OCI-LY1 (cell line): ENCODE measurements around the gene ABCG2.
"Not testable (repeated sequence)": the region's sequence is repeated elsewhere in the genome, so short reads cannot be mapped to it uniquely, and the experiment has no call there.

Experiments
- H2AFZ ChIP-seq: fragments of 200-600 bp; sonication (generic), shearing (Covaris generic); 2 replicates; pipeline ENCODE4 v1.6.0; 2014; ENCODE audit warnings: antibody characterized with exemption, mild to moderate bottlenecking, low read length
- H3F3A ChIP-seq: fragments of 200-600 bp; sonication (generic), shearing (Covaris generic); 2 replicates; pipeline ENCODE4 v1.6.0; 2014; ENCODE audit warnings: mild to moderate bottlenecking, antibody characterized with exemption, low read length, moderate library complexity; ENCODE audit not compliant: insufficient read depth
- H3K27ac ChIP-seq: fragments of 200-600 bp; sonication (generic); 2 replicates; pipeline ENCODE4 v1.5.1; 2014; ENCODE audit warnings: low read length, mixed run types, mild to moderate bottlenecking, low read depth; ENCODE audit not compliant: poor library complexity, severe bottlenecking
- H3K27me3 ChIP-seq: fragments of 200-600 bp; sonication (generic); 2 replicates; pipeline ENCODE4 v1.6.0; 2014; ENCODE audit warnings: antibody characterized with exemption, mild to moderate bottlenecking, low read length, moderate library complexity; ENCODE audit not compliant: insufficient read depth
- H3K36me3 ChIP-seq: fragments of 200-600 bp; sonication (generic); 2 replicates; pipeline ENCODE4 v1.6.1; 2014; ENCODE audit warnings: mild to moderate bottlenecking, antibody characterized with exemption, low read length, moderate library complexity, mixed read lengths; ENCODE audit not compliant: insufficient read depth
- H3K4me1 ChIP-seq: fragments of 200-600 bp; sonication (generic); 2 replicates; pipeline ENCODE4 v1.5.1; 2014; ENCODE audit warnings: mild to moderate bottlenecking, low read length, moderate library complexity; ENCODE audit not compliant: insufficient read depth, severe bottlenecking
- H3K4me2 ChIP-seq: fragments of 200-600 bp; sonication (generic), shearing (Covaris generic); 2 replicates; pipeline ENCODE4 v1.6.1; 2014; ENCODE audit warnings: low read length
- H3K4me3 ChIP-seq: fragments of 200-600 bp; sonication (generic); 2 replicates; pipeline ENCODE4 v1.5.1; 2014; ENCODE audit warnings: low read length, low read depth, mild to moderate bottlenecking, mixed read lengths; ENCODE audit not compliant: poor library complexity, severe bottlenecking
- H3K79me2 ChIP-seq: fragments of 200-600 bp; shearing (Covaris generic); 2 replicates; pipeline ENCODE4 v1.6.1; 2016; ENCODE audit warnings: mixed run types, low read length, mixed read lengths; ENCODE audit not compliant: insufficient read depth
- H3K9ac ChIP-seq: fragments of 200-600 bp; sonication (generic), shearing (Covaris generic); 2 replicates; pipeline ENCODE4 v1.6.1; 2014; ENCODE audit warnings: mild to moderate bottlenecking, low read length, mixed read lengths
- H3K9me2 ChIP-seq: fragments of 200-600 bp; sonication (generic), shearing (Covaris generic); 2 replicates; pipeline ENCODE4 v1.6.1; 2014; ENCODE audit warnings: low read depth, mild to moderate bottlenecking, low read length, mixed read lengths
- H3K9me3 ChIP-seq: fragments of 200-600 bp; shearing (Covaris generic); 2 replicates; pipeline ENCODE4 v1.6.1; 2014; ENCODE audit warnings: low read length, mixed read lengths
- H4K20me1 ChIP-seq: fragments of 200-600 bp; sonication (generic), shearing (Covaris generic); 2 replicates; pipeline ENCODE4 v1.6.0; 2016; ENCODE audit warnings: mild to moderate bottlenecking, low read length; ENCODE audit not compliant: insufficient read depth
- CTCF ChIP-seq: fragments of 200-600 bp; sonication (generic), shearing (Covaris generic); IDR thresholded peaks from 2 replicates; pipeline ENCODE4 v1.5.1; 2017; ENCODE audit warnings: mild to moderate bottlenecking, antibody characterized with exemption, low read length, moderate library complexity, mixed read lengths
- EZH2 ChIP-seq: fragments of 200-600 bp; sonication (generic), shearing (Covaris generic); IDR thresholded peaks from 2 replicates; pipeline ENCODE4 v1.8.0; 2017; ENCODE audit warnings: borderline replicate concordance, mixed run types, mild to moderate bottlenecking, antibody characterized with exemption, low read length, moderate library complexity, mixed read lengths

The ABCG2 gene

GRCh38 chr4:88159229-88159725 is 838 bp upstream of the ABCG2 start:
- Histone ChIP-seq H3K4me2 (no peak overlapping the region), H3K9ac (no peak overlapping the region), H3K9me3 (no peaks in the 10 kb centered on the region), H3K79me2 (no peaks in the 10 kb centered on the region), H3K27ac (no peak overlapping the region), H3K36me3 (no peaks in the 10 kb centered on the region), H2AFZ (no peak overlapping the region), H4K20me1 (no peaks in the 10 kb centered on the region), H3K4me1 (no peaks in the 10 kb centered on the region), H3F3A (no peaks in the 10 kb centered on the region), H3K27me3 (no peaks in the 10 kb centered on the region), H3K9me2 (no peaks in the 10 kb centered on the region), H3K4me3 (no peak overlapping the region)
- TF ChIP-seq EZH2 (no peak), CTCF (no peak)

GRCh38 chr4:88158038-88158488 is 376 bp downstream of the ABCG2 start:
- no peak overlapping the region for H3K27ac ChIP-seq
- H3K9me3 ChIP-seq: no peaks in the 10 kb centered on the region
- no peak overlapping the region for H3K9ac ChIP-seq
- no peak for TF ChIP-seq EZH2
- no peak for TF ChIP-seq CTCF
- no peak overlapping the region for H3K4me2 ChIP-seq
- no peaks in the 10 kb centered on the region for H3K4me1 ChIP-seq
- no peak overlapping the region for H2AFZ ChIP-seq
- no peaks in the 10 kb centered on the region for H3K36me3 ChIP-seq
- H3K9me2 ChIP-seq: no peaks in the 10 kb centered on the region
- H3K79me2 ChIP-seq: no peaks in the 10 kb centered on the region
- no peak overlapping the region for H3K4me3 ChIP-seq
- H3K27me3 ChIP-seq: no peaks in the 10 kb centered on the region
- H3F3A ChIP-seq: no peaks in the 10 kb centered on the region
- no peaks in the 10 kb centered on the region for H4K20me1 ChIP-seq

GRCh38 chr4:88152331-88152730 is 6.1 kb downstream of the ABCG2 start:
- not testable (repeated sequence) for H3K27me3 ChIP-seq, H3K4me3 ChIP-seq, H3F3A ChIP-seq, H2AFZ ChIP-seq, H3K9me3 ChIP-seq, H3K36me3 ChIP-seq, H3K9me2 ChIP-seq, H4K20me1 ChIP-seq, H3K9ac ChIP-seq, H3K4me2 ChIP-seq, H3K4me1 ChIP-seq, H3K79me2 ChIP-seq, H3K27ac ChIP-seq

- Histone ChIP-seq H3K36me3 (no peaks in the 10 kb centered on the region), H3K9me3 (no peaks in the 10 kb centered on the region), H3K9me2 (no peaks in the 10 kb centered on the region), H2AFZ (no peak overlapping the region), H3K27me3 (no peaks in the 10 kb centered on the region), H3K4me2 (no peak overlapping the region), H3K4me3 (no peak overlapping the region), H3K27ac (no peak overlapping the region), H4K20me1 (no peaks in the 10 kb centered on the region), H3K9ac (no peak overlapping the region), H3K4me1 (no peaks in the 10 kb centered on the region), H3F3A (no peaks in the 10 kb centered on the region), H3K79me2 (no peaks in the 10 kb centered on the region)
- TF ChIP-seq EZH2: no peak
Measured at GRCh38 chr4:88148560-88148959, 9.9 kb downstream of the ABCG2 start.
